Kidney capillary endothelial cell (primary cell): ENCODE data around the gene ZNF750.

Experiments
- DNase-seq: peaks from one replicate; pipeline ENCODE4 v3.0.0-alpha.2; 2018; ENCODE audit warnings: low spot score

The ZNF750 gene

DNA sequence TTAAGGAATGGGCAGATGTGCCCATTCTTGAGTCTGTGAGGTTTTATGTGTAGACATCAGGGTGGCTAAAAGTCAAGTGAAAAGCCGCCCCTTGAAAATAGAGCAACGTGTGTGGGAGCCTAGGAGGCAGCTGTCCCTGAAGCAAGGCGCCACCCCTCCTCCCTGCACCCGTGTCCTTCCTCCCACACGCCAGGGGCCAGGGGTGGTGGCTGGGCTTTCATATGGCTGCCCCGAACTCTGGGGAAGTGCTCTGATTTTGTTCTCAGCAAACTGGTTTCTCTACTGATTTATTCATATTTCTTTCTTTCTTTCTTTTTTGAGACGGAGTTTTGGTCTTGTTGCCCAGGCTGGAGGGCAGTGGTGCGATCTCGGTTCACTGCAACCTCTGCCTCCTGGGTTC is 4.7 kb downstream of the ZNF750 start:
- DNase-seq = no peak

DNA sequence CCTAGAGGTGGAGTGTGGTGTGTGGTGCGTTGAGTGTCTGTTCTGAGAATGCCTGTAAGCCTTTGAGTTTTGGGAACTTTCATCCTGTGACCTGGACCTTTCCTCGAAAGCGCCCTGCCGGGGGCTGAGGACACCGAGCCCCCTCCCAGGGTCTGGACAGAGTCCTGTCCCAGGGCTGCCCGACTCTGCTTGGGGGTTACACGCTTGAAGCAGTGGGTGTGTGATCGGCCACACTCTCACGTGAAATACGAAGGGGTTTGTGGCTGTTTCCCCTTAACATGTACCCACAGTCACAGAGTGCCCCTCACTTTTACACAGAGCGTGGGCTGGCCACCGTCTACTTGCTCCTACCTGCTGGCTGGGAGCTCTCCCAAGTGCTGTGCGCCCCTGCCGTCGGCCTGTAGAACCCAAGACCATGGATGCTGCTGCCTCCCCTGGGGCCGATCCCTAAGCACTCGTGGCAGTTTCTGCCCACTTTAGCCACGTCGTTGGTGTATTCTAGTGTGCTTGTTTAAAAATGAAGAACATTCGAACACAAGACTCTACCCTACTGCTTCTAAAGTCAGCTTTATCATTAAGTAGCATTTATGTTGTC is 6.8 kb downstream of the ZNF750 start:
- no peak for DNase-seq

DNA sequence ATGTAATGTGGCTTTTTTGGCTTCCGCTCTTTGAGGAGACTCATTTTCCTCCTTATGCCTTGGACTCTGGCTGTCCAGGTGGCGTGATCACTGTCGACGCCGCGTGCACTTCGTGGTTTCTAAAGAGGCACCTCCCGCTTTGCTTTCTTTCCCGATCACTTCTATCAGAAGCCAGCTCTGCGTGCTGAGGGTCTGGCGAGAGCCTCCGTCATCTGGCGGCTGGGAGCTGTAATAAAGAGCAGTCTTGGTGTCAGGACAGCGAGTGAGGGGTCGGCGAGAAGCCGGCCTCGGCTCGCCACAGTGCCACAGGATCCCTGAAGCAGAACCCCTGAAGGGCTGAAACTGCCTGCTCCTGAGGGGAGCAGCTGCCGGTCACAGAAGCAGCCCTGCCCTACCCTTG is 7.4 kb downstream of the ZNF750 start:
- DNase-seq = no peak

DNA sequence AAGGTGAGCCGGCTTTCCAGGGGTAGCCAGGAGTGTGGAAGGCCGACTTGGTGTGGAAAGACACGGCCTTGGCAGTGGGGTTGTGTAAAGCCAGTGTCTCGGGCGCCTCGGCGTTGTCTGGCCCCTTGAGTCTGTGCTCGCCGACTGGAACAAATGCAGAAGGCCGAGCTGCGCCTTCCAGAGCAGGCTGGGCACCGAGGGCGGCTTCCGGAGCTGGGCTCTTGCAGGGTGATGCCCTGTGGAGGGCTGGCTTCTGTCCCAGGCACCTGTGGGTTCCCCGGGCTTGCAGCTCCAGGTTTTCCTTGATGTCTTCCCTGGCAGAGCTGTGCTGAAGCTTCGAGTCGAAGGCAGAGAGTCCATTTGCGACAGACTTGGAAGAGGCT is 8.0 kb downstream of the ZNF750 start:
- DNase-seq = no peak

DNA sequence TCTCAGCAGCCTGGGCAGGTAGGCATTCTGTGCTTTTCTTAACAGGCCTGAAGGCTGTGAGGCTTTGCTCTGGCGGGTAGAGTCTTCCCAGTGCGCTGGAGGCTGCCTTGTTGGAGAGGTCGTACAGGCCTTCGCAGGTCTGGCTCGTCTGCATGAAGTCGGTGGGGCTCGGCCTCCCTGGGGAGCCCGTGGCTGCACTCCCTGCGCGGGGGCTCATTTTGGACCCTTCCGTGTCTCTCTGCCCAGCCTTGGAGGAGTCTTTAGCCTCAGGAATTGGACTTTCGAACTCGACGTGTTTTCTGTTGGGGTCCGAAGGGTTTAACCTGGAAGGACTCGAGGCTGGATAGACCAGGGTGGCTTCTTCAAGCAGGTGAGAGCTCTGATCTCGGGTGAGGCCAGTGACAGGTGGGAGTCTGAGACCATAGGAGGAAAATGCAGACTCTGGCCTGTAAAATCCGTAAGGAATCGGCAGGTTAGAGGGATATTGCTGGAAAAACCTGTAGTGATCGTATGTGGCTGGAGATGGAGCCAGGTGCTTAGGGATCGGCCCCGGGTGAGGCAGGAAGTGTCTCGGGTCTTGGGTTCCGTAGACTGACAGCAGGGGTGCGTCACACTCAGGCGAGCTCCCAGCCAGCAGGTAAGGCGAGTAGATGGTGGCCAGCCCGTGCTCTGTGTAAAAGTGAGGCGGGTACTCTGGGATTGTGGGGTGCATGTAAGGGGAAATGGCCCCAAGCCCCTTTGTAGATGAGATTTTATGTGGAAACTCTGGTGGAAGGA is 8.6 kb downstream of the ZNF750 start:
- no peak for DNase-seq

DNA sequence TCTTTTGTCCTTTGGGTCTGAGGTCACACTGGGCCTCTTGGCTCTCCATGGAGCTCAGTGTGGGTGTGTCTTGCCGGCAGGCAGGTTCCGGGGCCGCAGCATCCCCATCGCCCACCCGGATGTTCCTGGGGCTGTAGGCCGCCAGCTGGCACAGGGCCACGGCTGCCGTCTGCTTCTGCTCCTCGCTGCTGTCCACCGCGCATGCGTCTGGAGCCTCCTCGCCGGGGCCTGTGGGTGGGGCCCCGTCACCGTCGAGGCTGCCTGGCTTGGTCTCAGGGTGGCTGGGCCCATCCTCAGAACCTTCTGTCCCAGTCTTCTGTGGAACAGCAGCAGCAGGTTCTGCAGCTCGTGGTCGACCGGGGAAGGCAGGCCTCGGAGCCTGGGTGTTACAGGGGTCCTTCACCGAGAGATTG is 9.6 kb downstream of the ZNF750 start:
- peak; percentile 46 for DNase-seq

DNA sequence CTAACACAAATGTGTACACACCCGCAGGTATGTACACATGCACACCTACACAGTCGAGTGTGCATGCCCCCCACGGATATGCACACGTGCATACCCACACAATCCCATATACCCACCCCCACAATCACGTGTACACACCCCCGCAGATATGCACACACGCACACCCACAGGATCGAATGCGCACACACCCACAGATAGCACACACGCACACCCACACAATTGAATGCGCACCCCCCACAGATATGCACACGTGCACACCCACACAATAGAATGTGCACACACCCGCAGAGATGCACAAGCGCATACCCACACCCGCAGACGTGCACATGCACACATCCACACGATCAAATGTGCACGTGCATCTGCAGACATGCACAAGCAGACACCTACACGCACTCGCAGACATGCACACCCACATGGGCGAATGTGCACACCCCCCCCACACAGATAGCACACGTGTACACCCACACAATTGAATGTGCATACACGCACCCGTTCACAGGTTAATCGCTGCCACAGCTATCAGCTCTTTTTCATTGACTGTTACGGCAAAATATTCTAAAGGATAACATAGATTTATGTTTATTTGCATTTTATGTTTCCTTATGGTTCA is 10.8 kb downstream of the ZNF750 start:
- no peak for DNase-seq

DNA sequence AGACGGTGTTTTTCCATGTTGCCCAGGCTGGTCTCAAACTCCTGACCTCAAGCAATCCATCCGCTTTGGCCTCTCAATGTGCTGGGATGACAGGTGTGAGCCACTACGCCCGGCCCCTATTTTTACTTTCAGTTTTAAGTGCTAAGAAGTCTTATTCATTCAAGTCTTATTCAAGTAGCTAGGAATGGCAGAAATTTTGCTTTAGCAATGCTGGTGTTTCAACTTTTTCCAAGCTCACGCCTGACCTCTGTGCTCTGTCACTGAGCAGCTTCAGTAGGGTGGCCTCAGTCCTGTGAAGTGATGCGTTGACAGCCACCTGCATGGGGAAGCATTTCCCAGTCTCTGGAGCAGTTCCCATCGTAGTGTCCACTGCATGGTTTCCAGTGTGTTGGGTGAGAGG is 12.9 kb downstream of the ZNF750 start:
- no peak for DNase-seq

DNA sequence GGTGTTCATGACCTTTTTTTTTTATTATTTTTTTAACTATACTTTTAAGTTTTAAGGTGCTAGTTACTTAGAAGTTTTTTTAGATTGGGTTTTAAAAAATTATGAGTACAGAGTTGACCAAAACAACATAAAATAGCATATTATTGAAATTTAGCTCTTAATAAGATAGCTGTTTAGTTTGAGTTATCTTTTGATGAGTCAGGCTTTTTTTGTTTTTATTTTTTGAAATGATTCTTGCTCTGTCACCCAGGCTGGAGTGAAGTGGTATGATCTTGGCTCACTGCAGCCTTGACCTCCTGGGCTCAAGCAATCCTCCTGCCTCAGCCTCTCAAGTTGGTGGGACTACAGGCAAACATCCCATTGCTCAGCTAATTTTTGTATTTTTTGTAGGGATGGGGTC is 13.6 kb downstream of the ZNF750 start:
- no peak for DNase-seq

DNA sequence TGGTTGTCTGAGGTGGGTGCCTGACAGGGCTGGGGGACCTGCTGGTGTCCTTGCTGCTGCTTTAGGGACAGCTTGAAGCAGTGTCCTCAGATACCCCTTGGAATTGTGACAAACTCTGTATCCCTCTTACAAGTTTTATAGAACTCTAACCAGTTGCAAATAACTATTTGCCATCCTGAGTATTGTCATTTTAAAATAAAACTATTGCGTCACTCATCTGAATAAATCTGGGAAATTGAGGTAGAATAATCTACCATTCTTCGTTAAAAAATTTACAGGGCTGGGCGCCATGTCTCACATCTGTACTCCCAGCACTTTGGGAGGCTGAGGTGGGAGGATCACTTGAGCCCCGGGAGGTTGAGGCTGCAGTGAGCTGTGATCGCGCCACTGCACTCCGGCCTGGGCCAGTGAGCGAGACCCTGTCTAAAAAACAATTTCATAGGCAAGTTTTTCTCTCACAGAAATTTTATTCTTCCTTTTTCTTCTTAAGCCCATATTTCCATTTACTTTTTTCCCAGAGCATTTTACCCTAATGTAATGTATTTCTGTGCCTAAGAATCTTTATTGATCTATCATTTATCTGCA is 14.2 kb downstream of the ZNF750 start:
- DNase-seq = no peak

DNA sequence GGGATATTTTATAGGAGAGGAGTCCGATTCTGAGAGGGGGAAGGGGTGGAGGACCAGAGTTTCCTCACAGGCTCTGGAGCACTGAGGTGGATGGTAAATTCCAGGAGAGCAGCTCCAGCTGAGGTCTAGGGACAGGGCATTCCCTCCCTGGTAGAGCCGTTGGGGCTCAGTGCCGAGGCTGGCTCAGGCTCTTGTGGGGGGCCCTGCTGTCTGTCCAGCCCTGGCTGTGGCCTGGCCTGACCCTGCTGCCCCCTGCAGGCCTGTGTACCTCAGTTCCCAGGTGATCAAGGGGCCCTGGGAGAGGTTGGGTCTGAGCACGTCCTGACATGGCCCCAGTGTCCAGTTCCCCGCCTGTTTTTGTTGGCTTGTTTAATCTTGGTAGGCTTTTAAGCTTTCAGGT is 16.8 kb downstream of the ZNF750 start:
- no peak for DNase-seq

DNA sequence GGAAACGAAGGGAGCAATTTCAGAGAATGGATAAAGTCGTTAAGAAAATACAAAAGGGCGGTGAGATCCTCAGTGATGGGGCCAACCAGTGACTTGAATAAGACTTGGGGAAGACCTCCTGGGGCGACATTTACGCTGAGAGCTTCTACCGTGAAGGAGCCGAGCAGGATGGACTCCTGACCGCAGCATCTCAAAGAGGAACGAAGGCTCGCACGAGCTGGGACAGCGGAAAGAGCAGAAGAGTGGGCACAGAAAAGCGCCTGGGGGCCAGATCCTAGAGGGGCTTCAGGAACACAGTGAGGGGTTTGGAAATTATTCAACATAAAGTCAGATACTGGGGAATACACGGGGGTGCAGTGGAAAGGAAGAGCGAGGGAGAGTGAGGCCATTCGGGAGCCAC is 17.5 kb downstream of the ZNF750 start:
- no peak for DNase-seq

DNA sequence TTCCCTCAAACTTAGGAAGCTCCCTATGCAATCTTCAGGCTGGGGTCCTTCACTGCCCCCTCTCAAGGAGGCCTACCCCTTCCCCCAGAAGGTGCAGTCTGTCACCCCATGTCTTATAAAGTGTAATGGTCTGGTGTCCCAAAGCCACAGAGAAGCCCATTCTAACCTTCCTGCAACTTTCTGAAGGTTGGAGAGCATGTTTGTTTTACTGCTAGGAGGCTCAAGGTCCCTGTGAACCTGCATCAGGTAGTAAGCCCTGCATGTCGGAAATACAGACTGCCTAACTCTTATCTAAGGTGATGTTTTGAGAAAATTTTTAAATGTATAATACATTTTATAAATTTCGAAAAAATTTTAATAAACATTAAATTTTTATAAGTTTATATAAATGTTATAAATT is 18.3 kb downstream of the ZNF750 start:
- no peak for DNase-seq

DNA sequence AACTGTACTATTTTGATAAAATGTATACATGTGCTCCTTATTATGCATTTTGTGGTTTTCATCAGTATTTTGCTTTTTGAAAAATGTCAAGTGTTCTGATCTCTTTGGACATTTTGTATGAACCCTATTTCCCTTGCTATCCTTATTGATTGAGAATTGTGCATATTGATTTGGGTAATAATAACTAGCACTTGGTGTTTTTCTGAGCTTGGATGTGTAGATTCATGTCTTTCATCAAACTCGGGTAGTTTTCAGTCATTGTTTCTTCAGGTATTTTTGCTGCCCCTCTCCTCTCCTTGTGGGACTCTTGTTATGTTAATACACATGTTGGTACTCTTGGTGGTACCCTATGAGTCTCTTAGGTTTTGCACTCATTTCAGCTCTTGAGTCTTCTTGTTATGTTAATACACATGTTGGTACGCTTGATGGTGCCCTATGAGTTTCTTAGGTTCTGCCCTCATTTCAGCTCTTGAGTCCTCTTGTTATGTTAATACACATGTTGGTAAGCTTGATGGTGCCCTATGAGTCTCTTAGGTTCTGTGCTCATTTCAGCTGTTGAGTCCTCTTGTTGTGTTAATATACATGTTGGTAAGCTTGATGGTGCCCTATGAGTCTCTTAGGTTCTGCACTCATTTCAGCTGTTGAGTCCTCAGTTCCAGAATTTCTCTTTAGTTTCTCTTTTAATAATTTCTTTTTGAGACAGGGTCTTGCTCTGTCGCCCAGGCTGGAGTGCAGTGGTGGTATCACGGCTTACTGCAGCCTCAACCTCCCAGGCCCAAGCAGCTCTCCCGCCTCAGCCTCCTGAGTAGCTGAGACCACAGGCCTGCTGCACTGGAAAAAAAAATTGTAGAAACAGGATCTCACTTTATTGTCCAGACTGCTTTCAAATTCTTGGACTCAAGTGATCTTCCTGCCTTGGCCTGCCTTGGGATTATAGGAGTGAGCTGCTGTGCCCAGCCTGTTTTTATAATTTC is 19.3 kb downstream of the ZNF750 start:
- no peak for DNase-seq

DNA sequence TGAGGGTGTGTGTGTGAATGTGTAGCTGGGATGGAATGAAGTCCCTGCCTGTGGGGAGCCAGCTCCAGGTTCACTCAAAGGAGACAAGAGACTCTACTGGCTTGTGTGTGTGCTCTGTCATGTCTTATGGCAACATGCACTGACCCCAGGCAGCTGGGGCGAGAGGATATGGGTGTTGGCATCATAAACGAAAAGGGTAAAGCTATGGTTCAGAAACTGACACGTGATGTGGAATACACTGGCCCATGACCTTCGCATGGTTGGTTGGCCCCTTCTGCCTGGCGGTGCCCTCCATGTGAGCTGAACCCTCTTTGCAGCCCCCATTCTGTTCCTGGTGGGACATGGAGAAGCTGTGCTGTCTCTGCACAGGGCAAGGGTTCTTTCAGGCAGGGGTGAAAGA is 21.9 kb downstream of the ZNF750 start:
- no peak for DNase-seq

DNA sequence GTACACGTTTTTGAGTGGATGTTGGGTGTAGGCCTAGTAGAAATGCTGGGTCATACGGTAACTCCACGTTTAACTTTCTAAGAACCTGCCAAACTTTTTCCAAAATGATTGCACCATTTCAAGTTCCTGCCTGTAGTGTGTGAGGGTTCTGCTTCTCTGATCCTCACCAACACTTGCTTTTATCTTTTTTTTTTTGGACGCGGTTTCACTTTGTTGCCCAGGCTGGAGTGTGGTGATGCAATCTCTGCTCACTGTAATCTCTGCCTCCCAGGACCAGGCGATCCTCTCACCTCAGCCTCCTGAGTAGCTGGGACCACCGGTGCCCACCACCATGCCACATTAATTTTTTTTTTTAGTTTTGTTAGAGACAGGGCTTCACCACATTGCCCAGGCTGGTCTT is 23.5 kb downstream of the ZNF750 start:
- DNase-seq = no peak

DNA sequence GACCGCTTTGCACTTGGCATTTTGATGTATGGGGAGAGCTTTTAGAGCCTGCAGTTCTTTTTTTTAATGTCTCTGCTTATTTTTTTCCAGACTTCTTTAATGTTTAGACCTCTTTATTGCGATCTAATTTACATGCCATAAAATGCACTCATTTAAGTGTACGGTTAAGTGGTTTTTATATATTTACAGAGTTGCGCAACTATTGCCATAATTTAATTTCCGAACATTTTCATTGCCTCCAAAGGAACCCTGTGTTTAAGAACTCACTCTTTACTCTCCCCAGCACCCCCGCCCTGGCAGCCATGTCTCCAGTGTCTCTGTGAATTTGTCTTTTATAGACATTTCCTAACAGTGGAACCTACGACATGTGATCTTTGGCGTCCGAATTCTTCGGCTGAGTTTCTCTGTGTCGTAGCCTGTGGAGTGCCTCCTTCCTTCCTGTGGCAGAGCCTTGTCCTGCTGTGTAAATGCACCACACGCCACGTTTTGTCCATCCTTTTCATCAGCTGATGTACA is 24.0 kb downstream of the ZNF750 start:
- no peak for DNase-seq

DNA sequence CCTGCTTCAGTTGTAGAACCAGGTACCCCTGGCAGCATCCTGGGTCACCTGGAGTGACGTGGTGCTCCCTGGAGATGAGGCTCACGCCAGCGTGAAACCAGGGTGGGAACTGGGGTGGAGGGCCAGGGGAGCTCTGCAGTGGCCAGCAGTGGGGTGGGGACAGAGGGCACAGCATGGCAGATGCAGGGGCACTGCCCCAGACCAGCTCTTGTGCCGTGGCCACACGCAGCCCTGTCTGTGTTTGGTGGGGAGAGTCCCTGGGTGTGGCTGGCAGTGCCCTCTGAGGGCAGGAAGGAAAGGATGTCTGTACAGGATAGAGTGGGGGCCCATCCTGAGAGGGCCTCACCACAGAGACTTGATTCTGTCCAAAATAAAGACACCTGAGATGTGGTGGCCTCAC is 24.5 kb downstream of the ZNF750 start:
- no peak for DNase-seq

DNA sequence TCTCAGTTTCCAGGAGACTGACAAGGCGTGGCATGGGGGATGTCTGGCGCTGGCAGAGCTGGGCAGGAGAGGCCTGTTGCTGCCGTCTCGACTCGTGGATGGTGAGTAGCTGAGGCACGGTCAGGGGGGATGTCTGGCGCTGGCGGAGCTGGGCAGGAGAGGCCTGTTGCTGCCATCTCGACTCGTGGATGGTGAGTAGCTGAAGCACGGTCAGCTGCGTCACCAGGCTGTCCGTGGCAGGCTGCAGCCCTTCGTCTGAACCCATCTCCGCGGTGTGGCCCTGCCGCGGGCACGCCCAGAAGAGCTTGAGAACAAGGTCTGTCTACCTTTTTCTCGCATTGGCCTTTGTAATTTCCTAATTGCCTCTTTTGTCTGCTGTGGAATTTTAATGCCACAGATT is 25.0 kb downstream of the ZNF750 start:
- no peak for DNase-seq

DNA sequence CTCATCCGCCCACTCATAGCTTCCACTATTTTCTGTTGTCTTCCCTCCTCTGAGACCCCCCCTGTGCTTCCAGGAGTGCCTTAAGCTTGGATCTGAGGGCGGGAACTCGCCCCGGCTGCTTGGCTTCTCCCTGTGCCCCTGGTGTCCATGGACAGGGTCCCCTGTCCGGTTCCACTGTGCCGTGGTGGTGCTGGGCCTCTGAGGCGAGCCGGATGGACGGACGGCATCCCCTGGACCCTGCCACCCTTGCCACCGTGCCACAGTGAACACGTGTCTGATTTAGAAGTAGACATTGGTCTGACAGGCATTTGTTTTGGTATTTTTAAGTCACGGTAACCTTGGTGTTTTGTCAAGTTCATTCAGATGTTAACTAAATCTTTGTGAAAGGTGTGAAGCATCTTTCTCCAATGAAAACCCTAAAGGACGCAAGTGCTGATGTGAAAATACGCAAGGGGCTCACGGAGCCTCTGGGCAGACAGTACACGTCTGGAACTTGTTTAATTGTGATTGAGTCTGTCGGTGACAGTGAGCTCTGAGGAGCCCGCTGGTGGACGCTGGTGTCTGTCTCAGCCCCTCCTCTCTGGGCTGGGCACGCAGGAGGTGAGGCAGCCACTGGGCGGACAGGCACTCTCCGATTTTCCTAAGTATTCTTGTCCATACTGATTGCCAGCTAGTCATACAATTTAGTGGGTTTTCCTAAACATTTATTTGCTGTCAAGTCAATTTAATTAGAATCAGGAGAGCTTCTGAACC is 26.3 kb downstream of the ZNF750 start:
- no peak for DNase-seq

DNA sequence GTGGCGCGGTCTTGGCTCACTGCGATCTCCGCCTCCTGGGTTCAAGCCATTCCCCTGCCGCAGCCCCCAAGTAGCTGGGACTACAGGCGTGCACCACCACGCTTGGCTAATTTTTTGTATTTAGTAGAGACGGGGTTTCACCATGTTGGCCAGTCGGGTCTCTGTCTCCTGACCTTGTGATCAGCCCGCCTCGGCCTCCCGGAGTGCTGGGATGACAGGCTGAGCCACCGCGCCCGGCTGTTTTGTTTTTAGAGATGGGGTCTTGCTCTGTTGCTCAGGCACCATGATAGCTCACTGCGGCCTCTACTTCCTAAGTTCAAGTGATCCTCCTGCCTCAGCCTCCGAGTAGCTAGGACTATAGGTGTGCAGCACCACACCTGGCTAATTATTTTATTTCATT is 27.2 kb downstream of the ZNF750 start:
- no peak for DNase-seq
